SK-N-SH (cell line): ENCODE results near the gene EMILIN2. TPM values are rescaled to one million over a fixed set of nuclear protein-coding genes. Genes with fewer than 3 reads are reported as not detected.
"Not testable (repeated sequence)": the region's sequence is repeated elsewhere in the genome, so short reads cannot be mapped to it uniquely, and the experiment has no call there.

Experiments
- CTCF ChIA-PET: fragments of 300-600, 350-600 bp; formaldehyde crosslinking; extraction: SDS; loops from one replicate; lab custom pipeline; 2021; lab: Yijun Ruan, JAX
- POLR2A ChIA-PET: fragments of 350-600 bp; sonication (Branson Sonifier 250); formaldehyde crosslinking; extraction: SDS; loops from one replicate; lab custom pipeline; 2020; ENCODE audit warnings: antibody characterized with exemption, inconsistent platforms; lab: Yijun Ruan, JAX
- DNase-seq: peaks from one replicate; pipeline ENCODE4 v3.0.0; 2012
- H2AFZ ChIP-seq: fragments of 200-600 bp; sonication (generic); 2 replicates; pipeline ENCODE4 v1.8.1; 2016; ENCODE audit warnings: antibody characterized with exemption, mild to moderate bottlenecking, low read depth
- H3F3A ChIP-seq: fragments of 200-600 bp; sonication (generic); replicated peaks from 2 replicates; pipeline ENCODE3; 2016; ENCODE audit warnings: antibody characterized with exemption, mild to moderate bottlenecking; ENCODE audit not compliant: insufficient read depth
- H3K27ac ChIP-seq, 2 experiments: fragments of 200-500 bp in 1 of 2; fragments of 200-600 bp in 1 of 2; sonication (Bioruptor generic) in 1 of 2; sonication (generic), shearing (Covaris generic) in 1 of 2; 2 replicates each; pipeline versions ENCODE4 v1.5.1 to v1.6.1; 2014 to 2016; ENCODE audit warnings: low read depth in 2 of 2, inconsistent platforms in 1 of 2, low read length in 1 of 2, mild to moderate bottlenecking in 1 of 2, mixed read lengths in 1 of 2
- H3K27me3 ChIP-seq: fragments of 200-600 bp; sonication (generic), shearing (Covaris generic); 2 replicates; pipeline ENCODE4 v1.6.1; 2016; ENCODE audit warnings: mixed run types; ENCODE audit not compliant: insufficient read depth
- H3K36me3 ChIP-seq, 2 experiments: fragments of 200-500 bp in 1 of 2; fragments of 200-600 bp in 1 of 2; sonication (Bioruptor generic) in 1 of 2; sonication (generic) in 1 of 2; replicated peaks in 1 of 2; 2 replicates each; pipeline versions ENCODE3 to v1.5.1; 2014 to 2016; ENCODE audit warnings: low read length in 1 of 2, mild to moderate bottlenecking in 1 of 2; ENCODE audit not compliant: insufficient read depth in 2 of 2, control insufficient read depth in 1 of 2
- H3K4me1 ChIP-seq, 2 experiments: fragments of 200-500 bp in 1 of 2; fragments of 200-600 bp in 1 of 2; sonication (Bioruptor generic) in 1 of 2; sonication (generic), shearing (Covaris generic) in 1 of 2; 2 replicates each; pipeline versions ENCODE4 v1.5.1 to v1.6.1; 2014 to 2016; ENCODE audit warnings: low read depth in 1 of 2, low read length in 1 of 2, mixed run types in 1 of 2; ENCODE audit not compliant: insufficient read depth in 2 of 2, control insufficient read depth in 1 of 2
- H3K4me2 ChIP-seq: fragments of 200-600 bp; sonication (generic), shearing (Covaris generic); 2 replicates; pipeline ENCODE4 v1.6.1; 2017; ENCODE audit warnings: mixed run types
- H3K4me3 ChIP-seq, 2 experiments: fragments of 200-500 bp in 1 of 2; fragments of 200-600 bp in 1 of 2; sonication (Bioruptor generic) in 1 of 2; sonication (generic), shearing (Covaris generic) in 1 of 2; 2 replicates each; pipeline versions ENCODE4 v1.5.1 to v1.8.1; 2014 to 2016; ENCODE audit warnings: low read depth in 2 of 2, inconsistent platforms in 1 of 2, low read length in 1 of 2, mild to moderate bottlenecking in 1 of 2, mixed read lengths in 1 of 2, moderate library complexity in 1 of 2
- H3K79me2 ChIP-seq: fragments of 200-600 bp; sonication (generic); 2 replicates; pipeline ENCODE4 v1.8.1; 2017; ENCODE audit warnings: mild to moderate bottlenecking; ENCODE audit not compliant: insufficient read depth
- H3K9ac ChIP-seq: fragments of 200-600 bp; sonication (generic); 2 replicates; pipeline ENCODE4 v1.6.1; 2017; ENCODE audit warnings: mixed run types
- H3K9me2 ChIP-seq: fragments of 200-600 bp; sonication (generic); 2 replicates; pipeline ENCODE4 v1.6.1; 2017; ENCODE audit warnings: mixed run types
- H3K9me3 ChIP-seq: fragments of 200-600 bp; sonication (generic); 2 replicates; pipeline ENCODE4 v1.6.1; 2017; ENCODE audit warnings: mixed run types, mild to moderate bottlenecking, moderate library complexity
- H4K20me1 ChIP-seq: fragments of 200-600 bp; sonication (generic); 2 replicates; pipeline ENCODE4 v1.6.1; 2017; ENCODE audit warnings: mild to moderate bottlenecking, mixed run types; ENCODE audit not compliant: insufficient read depth
- CTCF ChIP-seq: fragments of 200-600 bp; sonication (generic); IDR thresholded peaks from 2 replicates; pipeline ENCODE4 v1.6.1; 2017; ENCODE audit warnings: antibody characterized with exemption, mild to moderate bottlenecking, moderate library complexity
- ELF1 ChIP-seq: IDR thresholded peaks from 2 replicates; pipeline ENCODE4 v1.4.0; 2012
- EP300 ChIP-seq, 2 experiments: IDR thresholded peaks; 2 replicates each; pipeline versions ENCODE4 v1.4.0 to v1.6.1; 2012; ENCODE audit warnings: borderline replicate concordance in 1 of 2, low read depth in 1 of 2, low read length in 1 of 2
- FOSL2 ChIP-seq: IDR thresholded peaks from 2 replicates; pipeline ENCODE4 v1.4.0; 2012; ENCODE audit warnings: low read depth, mild to moderate bottlenecking, moderate library complexity, borderline replicate concordance
- FOXM1 ChIP-seq: IDR thresholded peaks from 2 replicates; pipeline ENCODE4 v1.4.0; 2012; ENCODE audit warnings: low read depth, mild to moderate bottlenecking
- GABPA ChIP-seq: IDR thresholded peaks from 2 replicates; pipeline ENCODE4 v1.4.0; 2012; ENCODE audit warnings: low read depth, mild to moderate bottlenecking
- GATA2 ChIP-seq: sonication (generic); formaldehyde crosslinking; IDR thresholded peaks from 2 replicates; pipeline ENCODE4 v1.5.0; 2020; ENCODE audit warnings: mild to moderate bottlenecking, missing genetic modification reagents
- JUND ChIP-seq: IDR thresholded peaks from 2 replicates; pipeline ENCODE4 v1.4.0; 2012
- MEF2A ChIP-seq: IDR thresholded peaks from 2 replicates; pipeline ENCODE4 v1.4.0; 2012; ENCODE audit warnings: low read depth, borderline replicate concordance
- MXI1 ChIP-seq: IDR thresholded peaks from 2 replicates; pipeline ENCODE4 v1.6.1; 2012; ENCODE audit warnings: mild to moderate bottlenecking, low read depth, low read length, improper control_type of control experiment
- NRF1 ChIP-seq: IDR thresholded peaks from 2 replicates; pipeline ENCODE4 v1.6.1; 2012; ENCODE audit warnings: low read depth, mild to moderate bottlenecking, low read length
- RAD21 ChIP-seq: IDR thresholded peaks from 2 replicates; pipeline ENCODE4 v1.6.1; 2012; ENCODE audit warnings: mild to moderate bottlenecking, low read length
- REST ChIP-seq: IDR thresholded peaks from 2 replicates; pipeline ENCODE4 v1.6.1; 2012; ENCODE audit warnings: mild to moderate bottlenecking, low read depth, low read length, moderate library complexity
- RXRA ChIP-seq: IDR thresholded peaks from 2 replicates; pipeline ENCODE4 v1.4.0; 2012; ENCODE audit warnings: low read depth, mild to moderate bottlenecking, borderline replicate concordance
- TEAD4 ChIP-seq: IDR thresholded peaks from 2 replicates; pipeline ENCODE4 v1.4.0; 2012; ENCODE audit warnings: mild to moderate bottlenecking, borderline replicate concordance; ENCODE audit not compliant: insufficient read depth
- USF2 ChIP-seq: fragments of 150-350 bp; IDR thresholded peaks from 2 replicates; pipeline ENCODE4 v1.6.1; 2017; ENCODE audit warnings: antibody characterized with exemption, low read length, low read depth, borderline replicate concordance
- WGBS: methylation state at CpG from one replicate; pipeline ENCODE4 v1.1.6; 2017; ENCODE audit warnings: low lambda C conversion rate; 5-methylcytosine and 5-hydroxymethylcytosine counted together
- polyA plus RNA-seq, 3 experiments: library from polyadenylated mRNA; depleted of rRNA; stranded (reverse); fragments of >200 nt; gene quantifications; 2 replicates each; pipeline ENCODE4 v1.2.3, GENCODE V29; 2012

EMILIN2 gene
- polyA plus RNA-seq, 1 of the 3 experiments (the other 2 are of a cell fraction): 1.4 TPM

- H3K27ac ChIP-seq, H3K9me3 ChIP-seq, H3K4me2 ChIP-seq, H3K36me3 ChIP-seq, H4K20me1 ChIP-seq, H3K4me1 ChIP-seq, H3K9me2 ChIP-seq, DNase-seq, H3K79me2 ChIP-seq, POLR2A ChIA-PET, H3K9ac ChIP-seq, H3K27me3 ChIP-seq, H3K4me3 ChIP-seq, H3F3A ChIP-seq, H2AFZ ChIP-seq: not testable (repeated sequence)
- WGBS: 20% methylated on average over 2 of the region's 2 CpGs
- CTCF ChIA-PET: interaction anchor here (1.7 kb wide), 1 partner anchor 11 kb away, joined by 5 read pairs; no protein-coding TSS in a partner anchor
These were observed 19.7 kb downstream of the EMILIN2 start for GRCh38 chr18:2866465-2866864.

- Histone ChIP-seq H3K36me3 (no peaks in the 10 kb centered on the region), H3K79me2 (no peaks in the 10 kb centered on the region), H4K20me1 (no peaks in the 10 kb centered on the region), H3K9me2 (no peaks in the 10 kb centered on the region), H3K9me3 (no peaks in the 10 kb centered on the region), H3K27ac (no peak overlapping the region), H3K27me3 (no peaks in the 10 kb centered on the region; the same call in 1 of the 2 replicates), H3F3A (no peaks in the 10 kb centered on the region), H3K4me3 (no peak overlapping the region)
- ChIA-PET CTCF (no interaction called here), POLR2A (no interaction called here)
- TF ChIP-seq NRF1: no peak
- no peak for TF ChIP-seq FOXM1
- TF ChIP-seq TEAD4: no peak
- TF ChIP-seq, all 33 proteins: peak for 0
- Histone ChIP-seq H3K9ac (no peak overlapping the region), H2AFZ (no peak overlapping the region), H3K4me2 (no peak overlapping the region), H3K4me1 (no peaks in the 10 kb centered on the region)
- DNase-seq: no peak
- 34% methylated on average over 2 of the region's 2 CpGs for WGBS
These were observed 22.4 kb downstream of the EMILIN2 start for GRCh38 chr18:2869207-2869606.

- WGBS: 22% methylated on average over 6 of the region's 8 CpGs
- no peaks in the 10 kb centered on the region; the same call in 1 of the 2 replicates for H3K27me3 ChIP-seq
- H3K79me2 ChIP-seq: no peaks in the 10 kb centered on the region
- ChIA-PET CTCF (no interaction called here), POLR2A (no interaction called here)
- DNase-seq: no peak
- H3K4me1 ChIP-seq: no peaks in the 10 kb centered on the region
- no peaks in the 10 kb centered on the region for H4K20me1 ChIP-seq
- TF ChIP-seq USF2 (no peak), REST (no peak), RXRA (no peak), MEF2A (no peak), GATA2 (CRISPR knock-in tag) (no peak), GABPA (no peak), ELF1 (no peak), RAD21 (no peak), JUND (no peak), MXI1 (no peak), EP300 (IDR thresholded peaks at IDR 0.05; ENCODE audit: borderline replicate concordance in 1 of 2, low read depth in 1 of 2, low read length in 1 of 2) (no peak), FOSL2 (no peak), CTCF (no peak)
- H3F3A ChIP-seq: no peaks in the 10 kb centered on the region
- H3K27ac ChIP-seq: no peak overlapping the region
- no peaks in the 10 kb centered on the region for H3K9me2 ChIP-seq
- H3K4me3 ChIP-seq: no peak overlapping the region
- no peaks in the 10 kb centered on the region for H3K36me3 ChIP-seq
- H3K9ac ChIP-seq: no peak overlapping the region
- no peak overlapping the region for H3K4me2 ChIP-seq
- no peak overlapping the region for H2AFZ ChIP-seq
- H3K9me3 ChIP-seq: no peaks in the 10 kb centered on the region
These were observed 24.4 kb downstream of the EMILIN2 start for GRCh38 chr18:2871111-2871720.
